Activated T-cell treated with anti-CD3 and anti-CD28 coated beads, Interleukin-2, amount 50 U/mL, for 72 hours (primary cell): ENCODE results near the gene MC5R. TPM values are rescaled to one million over a fixed set of nuclear protein-coding genes. Genes with fewer than 3 reads are reported as not detected.
"Not testable (repeated sequence)": the region's sequence is repeated elsewhere in the genome, so short reads cannot be mapped to it uniquely, and the experiment has no call there.

Experiments
- ATAC-seq, 2 donors: fragments of 150-1000 bp; cut with Tn5 transposase; replicated peaks in 1 of 2; 2 replicates each; pipeline ENCODE4 v1.10.0; 2021; ENCODE audit warnings: moderate library complexity in 2 of 2, mild to moderate bottlenecking in 1 of 2
- DNase-seq, 2 donors: peaks; one replicate each; pipeline ENCODE4 v3.0.0; 2021 to 2022; ENCODE audit warnings: mixed read lengths in 1 of 2
- H3K27ac Mint-ChIP-seq: one replicate; pipeline ENCODE4 v1.8.0; 2022; ENCODE audit warnings: mild to moderate bottlenecking, moderate library complexity, mixed read lengths
- H3K27me3 Mint-ChIP-seq: one replicate; pipeline ENCODE4 v1.8.0; 2022; ENCODE audit warnings: low read depth, mixed read lengths
- H3K36me3 Mint-ChIP-seq, 2 donors: one replicate each; pipeline ENCODE4 v1.8.0; 2022; ENCODE audit warnings: mixed read lengths in 2 of 2, mild to moderate bottlenecking in 1 of 2; ENCODE audit not compliant: insufficient read depth in 2 of 2
- H3K4me1 Mint-ChIP-seq: one replicate; pipeline ENCODE4 v1.8.0; 2022; ENCODE audit warnings: low read depth, mixed read lengths
- H3K4me3 Mint-ChIP-seq, 2 donors: one replicate each; pipeline ENCODE4 v1.8.0; 2022; ENCODE audit warnings: mild to moderate bottlenecking in 2 of 2, mixed read lengths in 2 of 2, moderate library complexity in 2 of 2
- H3K9me3 Mint-ChIP-seq, 2 donors: one replicate each; pipeline ENCODE4 v1.8.0; 2022; ENCODE audit warnings: mixed read lengths in 2 of 2
- total RNA-seq, 2 donors: library from RNA; stranded (reverse); gene quantifications; one replicate each; pipeline ENCODE4 v1.2.3, GENCODE V29; 2022

MC5R gene
- total RNA-seq, 2 donors from 2014 or later, result not detected

- H3K27me3 Mint-ChIP-seq, result peaks cover 10% of the 10 kb centered on the region
- DNase-seq (no peak), ATAC-seq (no peak)
- no peaks in the 10 kb centered on the region for H3K9me3 Mint-ChIP-seq
- H3K27ac Mint-ChIP-seq, result no peak overlapping the region
- no peaks in the 10 kb centered on the region for H3K4me1 Mint-ChIP-seq
- no peak overlapping the region for H3K4me3 Mint-ChIP-seq
- no peaks in the 10 kb centered on the region for H3K36me3 Mint-ChIP-seq
Observed at GRCh38 chr18:13810950-13811485, 12.9 kb upstream of the MC5R start.

GRCh38 chr18:13811993-13812392 is 12.0 kb upstream of the MC5R start:
- Mint-ChIP-seq H3K27ac (no peak overlapping the region), H3K4me1 (no peaks in the 10 kb centered on the region), H3K4me3 (no peak overlapping the region), H3K36me3 (no peaks in the 10 kb centered on the region), H3K27me3 (peaks cover 6% of the 10 kb centered on the region), H3K9me3 (no peaks in the 10 kb centered on the region)
- no peak for DNase-seq
- no peak for ATAC-seq

DNA sequence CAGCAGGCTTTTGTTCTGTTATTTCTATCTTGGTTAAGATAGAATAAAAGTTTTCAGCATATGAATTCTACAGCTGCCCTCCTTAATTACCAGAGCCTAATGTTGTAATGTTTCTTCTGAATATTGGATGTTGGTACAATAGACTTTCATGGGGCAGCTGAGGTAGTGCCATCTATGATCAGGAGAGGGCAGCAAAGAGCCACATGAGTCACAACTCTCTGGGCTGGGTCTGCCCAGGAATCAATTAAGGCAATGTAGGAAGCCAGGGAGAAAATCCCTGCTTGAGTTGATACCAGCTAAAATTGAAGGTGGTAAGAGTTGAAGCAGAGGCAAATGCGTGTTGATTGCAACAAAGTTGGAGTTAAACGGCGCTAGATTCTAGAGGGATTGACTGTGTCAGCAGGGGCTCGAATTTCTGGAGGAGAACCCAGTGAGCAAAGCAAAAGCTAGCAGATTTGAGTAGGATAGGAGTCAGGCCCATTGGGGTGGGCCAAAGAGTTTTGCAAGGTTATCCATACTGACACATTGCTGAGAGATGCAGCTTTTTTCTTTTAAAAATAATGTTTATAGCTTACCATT is 10.6 kb upstream of the MC5R start:
- H3K9me3 Mint-ChIP-seq, result no peaks in the 10 kb centered on the region
- no peak overlapping the region for H3K27ac Mint-ChIP-seq
- H3K27me3 Mint-ChIP-seq, result peaks cover 6% of the 10 kb centered on the region
- no peak overlapping the region for H3K4me3 Mint-ChIP-seq
- ATAC-seq (peak; percentile 64 to 73), DNase-seq (peak; percentile 60 to 65)
- H3K4me1 Mint-ChIP-seq, result no peaks in the 10 kb centered on the region
- H3K36me3 Mint-ChIP-seq, result no peaks in the 10 kb centered on the region

GRCh38 chr18:13826209-13826608 is 2.3 kb downstream of the MC5R start:
- H3K9me3 Mint-ChIP-seq, result no peaks in the 10 kb centered on the region
- no peak overlapping the region for H3K4me3 Mint-ChIP-seq
- no peak overlapping the region for H3K27ac Mint-ChIP-seq
- ATAC-seq, result no peak
- H3K36me3 Mint-ChIP-seq, result no peaks in the 10 kb centered on the region
- peaks cover 36% of the 10 kb centered on the region for H3K27me3 Mint-ChIP-seq
- H3K4me1 Mint-ChIP-seq, result no peaks in the 10 kb centered on the region
- DNase-seq, result no peak

DNA sequence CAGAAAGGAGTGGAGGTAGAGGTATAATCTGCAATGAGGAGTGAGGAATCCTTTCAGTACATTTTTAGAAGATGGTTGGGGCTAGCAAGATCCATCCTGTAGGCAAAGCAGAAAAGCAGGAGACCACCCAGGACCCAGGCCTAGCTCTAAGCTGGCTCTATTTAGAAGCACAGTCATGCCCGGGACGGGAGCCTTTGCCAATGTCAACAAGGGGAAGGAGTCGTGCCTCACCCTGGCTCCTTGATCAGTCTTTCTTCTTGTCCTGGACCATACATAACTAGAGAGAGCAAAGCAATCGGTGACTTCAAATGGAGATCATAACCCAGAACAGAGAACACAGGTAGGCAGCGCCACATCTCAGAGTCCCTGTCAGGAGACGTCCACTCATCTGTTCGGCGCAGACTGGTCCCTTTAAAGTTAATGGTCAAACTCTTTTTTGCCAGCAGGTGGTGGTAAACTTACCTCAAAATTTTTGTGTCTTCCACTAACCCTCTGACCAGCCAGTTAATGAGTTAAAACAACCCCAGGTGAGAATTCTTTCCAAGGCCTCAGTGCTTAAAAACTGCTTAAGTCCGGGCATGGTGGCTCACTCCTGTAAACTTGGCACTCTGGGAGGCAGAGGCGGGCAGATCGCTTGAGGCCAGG is 8.0 kb downstream of the MC5R start:
- Mint-ChIP-seq H3K36me3 (no peaks in the 10 kb centered on the region), H3K27me3 (peaks cover 40% of the 10 kb centered on the region), H3K4me1 (no peaks in the 10 kb centered on the region), H3K9me3 (no peaks in the 10 kb centered on the region), H3K27ac (no peak overlapping the region), H3K4me3 (no peak overlapping the region)
- ATAC-seq (no peak), DNase-seq (no peak)

- ATAC-seq, result no peak
- Mint-ChIP-seq H3K4me1 (no peaks in the 10 kb centered on the region), H3K36me3 (no peaks in the 10 kb centered on the region), H3K27me3 (peaks cover 44% of the 10 kb centered on the region), H3K27ac (no peak overlapping the region), H3K9me3 (no peaks in the 10 kb centered on the region), H3K4me3 (no peak overlapping the region)
- DNase-seq, result no peak
Observed at GRCh38 chr18:13834496-13835015, 10.6 kb downstream of the MC5R start.

- Mint-ChIP-seq H3K9me3 (no peaks in the 10 kb centered on the region), H3K36me3 (no peaks in the 10 kb centered on the region), H3K27me3 (peaks cover 50% of the 10 kb centered on the region), H3K4me1 (no peaks in the 10 kb centered on the region), H3K4me3 (no peak overlapping the region), H3K27ac (no peak overlapping the region)
- DNase-seq, result no peak
- no peak for ATAC-seq
Observed at GRCh38 chr18:13835202-13835601, 11.3 kb downstream of the MC5R start.

DNA sequence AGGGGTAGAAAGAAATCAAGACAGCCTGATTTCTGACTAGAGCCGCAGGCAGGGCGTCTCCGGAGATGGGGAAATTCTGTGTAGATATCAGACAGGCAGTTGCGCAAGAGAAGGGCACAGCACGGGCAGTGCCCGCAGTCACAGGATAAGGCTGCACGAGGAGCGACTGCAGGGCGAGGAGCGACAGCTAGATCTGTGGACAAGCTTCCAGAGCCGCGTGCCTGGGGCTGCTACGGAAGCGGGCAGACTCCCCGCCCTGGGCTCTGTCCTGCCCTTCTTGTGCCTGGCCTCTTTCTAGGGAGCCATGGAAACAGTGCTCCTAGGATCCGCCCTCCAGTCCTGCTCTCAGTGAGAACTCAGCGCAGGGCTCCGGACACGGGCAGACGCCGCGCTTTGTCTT is 12.6 kb downstream of the MC5R start:
- Mint-ChIP-seq H3K4me3 (no peak overlapping the region), H3K27me3 (peaks cover 38% of the 10 kb centered on the region), H3K9me3 (no peaks in the 10 kb centered on the region), H3K27ac (no peak overlapping the region), H3K4me1 (no peaks in the 10 kb centered on the region), H3K36me3 (no peaks in the 10 kb centered on the region)
- ATAC-seq, result no peak
- no peak for DNase-seq

DNA sequence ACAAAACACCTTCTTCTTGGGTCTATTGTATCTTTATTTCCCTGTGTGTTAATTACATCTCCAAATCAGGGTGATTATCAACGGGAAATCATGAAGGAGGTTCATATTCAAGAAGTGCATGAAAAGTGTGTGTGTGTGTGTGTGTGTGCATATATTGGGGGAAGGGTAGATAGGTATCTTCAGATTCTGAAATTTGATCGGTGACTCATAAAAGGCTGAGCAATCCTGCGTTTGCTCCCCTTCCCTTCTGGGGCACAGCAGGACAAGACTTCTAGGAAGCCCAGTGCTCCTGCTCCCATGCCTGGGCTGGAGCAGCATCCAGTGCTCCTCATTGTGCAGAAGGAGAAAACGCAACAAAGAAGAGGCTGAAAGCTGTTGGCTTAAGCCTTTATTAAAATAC is 25.8 kb downstream of the MC5R start:
- Mint-ChIP-seq H3K4me3 (no peak overlapping the region), H3K9me3 (peaks cover 4 to 15% of the 10 kb centered on the region in 2 donors), H3K4me1 (no peaks in the 10 kb centered on the region), H3K36me3 (peaks cover 0 to 2% of the 10 kb centered on the region in 2 donors), H3K27me3 (peaks cover 14% of the 10 kb centered on the region), H3K27ac (no peak overlapping the region)
- ATAC-seq (no peak), DNase-seq (no peak)

- ATAC-seq, H3K9me3 Mint-ChIP-seq, H3K27ac Mint-ChIP-seq, H3K4me1 Mint-ChIP-seq, DNase-seq, H3K36me3 Mint-ChIP-seq, H3K4me3 Mint-ChIP-seq: not testable (repeated sequence)
- peaks cover 23% of the 10 kb centered on the region for H3K27me3 Mint-ChIP-seq
Observed at GRCh38 chr18:13862898-13863297, 38.9 kb downstream of the MC5R start.

GRCh38 chr18:13868501-13869271 is 44.7 kb downstream of the MC5R start:
- Mint-ChIP-seq H3K27me3 (peaks cover 41% of the 10 kb centered on the region), H3K36me3 (no peaks in the 10 kb centered on the region), H3K27ac (no peak overlapping the region), H3K9me3 (no peaks in the 10 kb centered on the region), H3K4me3 (peak overlapping the region; percentile 14 to 41), H3K4me1 (peaks cover 4% of the 10 kb centered on the region)
- DNase-seq (no peak), ATAC-seq (no peak)

DNA sequence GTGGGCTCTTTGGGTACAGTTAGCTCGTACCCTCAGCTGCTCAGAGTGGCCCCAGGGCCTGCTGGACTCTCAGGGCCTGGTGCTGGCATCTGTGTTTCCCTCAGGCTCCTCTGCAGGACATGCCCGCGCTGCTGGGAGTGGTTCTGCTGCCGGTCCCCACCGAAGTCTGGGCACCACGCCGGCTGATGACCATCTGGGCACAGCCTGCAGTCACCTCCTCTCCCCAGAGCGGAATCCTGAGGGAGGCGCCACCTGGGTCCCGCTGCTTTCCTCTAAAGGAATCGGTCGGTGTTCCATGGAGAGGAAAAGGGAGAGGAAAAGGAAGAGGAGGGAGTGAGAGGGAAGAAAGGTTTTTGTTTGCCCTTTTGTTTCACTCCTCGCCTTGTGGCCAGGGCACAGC is 47.8 kb downstream of the MC5R start:
- ATAC-seq (no peak), DNase-seq (no peak)
- Mint-ChIP-seq H3K4me1 (peaks cover 4% of the 10 kb centered on the region), H3K27me3 (peaks cover 38% of the 10 kb centered on the region), H3K27ac (no peak overlapping the region), H3K36me3 (no peaks in the 10 kb centered on the region), H3K4me3 (no peak overlapping the region), H3K9me3 (no peaks in the 10 kb centered on the region)

GRCh38 chr18:13872373-13872772 is 48.4 kb downstream of the MC5R start:
- H3K4me1 Mint-ChIP-seq, result peaks cover 4% of the 10 kb centered on the region
- H3K9me3 Mint-ChIP-seq, result no peaks in the 10 kb centered on the region
- H3K27ac Mint-ChIP-seq, result no peak overlapping the region
- H3K36me3 Mint-ChIP-seq, result no peaks in the 10 kb centered on the region
- ATAC-seq (no peak), DNase-seq (no peak)
- peaks cover 33% of the 10 kb centered on the region for H3K27me3 Mint-ChIP-seq
- H3K4me3 Mint-ChIP-seq, result no peak overlapping the region
